HepG2 (cell line): ENCODE results near the gene NR2F1-AS1. TPM values are rescaled to one million over a fixed set of nuclear protein-coding genes. Genes with fewer than 3 reads are reported as not detected.

Experiments used
- ARID5B ChIP-seq: IDR thresholded peaks from 2 replicates; pipeline ENCODE4 v1.4.0; 2020; ENCODE audit warnings: mild to moderate bottlenecking, missing genetic modification reagents
- ATRX ChIP-seq: sonication (generic); formaldehyde crosslinking; IDR thresholded peaks from 2 replicates; pipeline ENCODE4 v1.4.0; 2020; ENCODE audit warnings: missing genetic modification reagents, borderline replicate concordance
- CEBPB ChIP-seq: IDR thresholded peaks from 2 replicates; pipeline ENCODE4 v1.6.1; 2011; ENCODE audit warnings: low read depth, low read length, improper control_type of control experiment, borderline replicate concordance
- CSRNP2 ChIP-seq: sonication (generic); formaldehyde crosslinking; conservative IDR thresholded peaks from 2 replicates; pipeline ENCODE4 v1.8.0; 2022; ENCODE audit warnings: low read depth, missing genetic modification reagents
- EEA1 ChIP-seq: sonication (generic); formaldehyde crosslinking; IDR thresholded peaks from 2 replicates; pipeline ENCODE4 v1.5.1; 2020; ENCODE audit warnings: mild to moderate bottlenecking, missing genetic modification reagents, borderline replicate concordance
- NCOA1 ChIP-seq: sonication (generic); formaldehyde crosslinking; IDR thresholded peaks from 2 replicates; pipeline ENCODE4 v1.9.0; 2021; ENCODE audit warnings: missing genetic modification reagents
- PREB ChIP-seq: sonication (generic); formaldehyde crosslinking; IDR thresholded peaks from 2 replicates; pipeline ENCODE4 v1.4.0; 2020; ENCODE audit warnings: missing genetic modification reagents
- SMC3 ChIP-seq: IDR thresholded peaks from 2 replicates; pipeline ENCODE4 v1.6.1; 2011; ENCODE audit warnings: low read length, improper control_type of control experiment
- YY1 ChIP-seq: IDR thresholded peaks from 2 replicates; pipeline ENCODE4 v1.6.1; 2011; ENCODE audit warnings: low read length, low read depth, moderate library complexity, mild to moderate bottlenecking; ENCODE audit not compliant: insufficient read depth, insufficient replicate concordance
- ZBTB33 ChIP-seq: sonication (generic); formaldehyde crosslinking; IDR thresholded peaks from 2 replicates; pipeline ENCODE4 v1.4.0; 2020; ENCODE audit warnings: missing genetic modification reagents
- ZEB1 ChIP-seq: IDR thresholded peaks from 2 replicates; pipeline ENCODE4 v1.6.1; 2012; ENCODE audit warnings: mild to moderate bottlenecking, low read depth, inconsistent platforms; ENCODE audit not compliant: insufficient replicate concordance
- ZIK1 ChIP-seq: sonication (generic); formaldehyde crosslinking; IDR thresholded peaks from 2 replicates; pipeline ENCODE4 v1.5.0; 2020; ENCODE audit warnings: mild to moderate bottlenecking, low read depth, missing genetic modification reagents, borderline replicate concordance
- ZMAT5 ChIP-seq: sonication (generic); formaldehyde crosslinking; IDR thresholded peaks from 2 replicates; pipeline ENCODE4 v1.5.0; 2020; ENCODE audit warnings: mild to moderate bottlenecking, low read depth, missing genetic modification reagents, borderline replicate concordance
- ZNF281 ChIP-seq: sonication (generic); formaldehyde crosslinking; IDR thresholded peaks from 2 replicates; pipeline ENCODE4 v1.4.0; 2020; ENCODE audit warnings: missing genetic modification reagents, borderline replicate concordance
- ZNF556 ChIP-seq: sonication (generic); formaldehyde crosslinking; IDR thresholded peaks from 2 replicates; pipeline ENCODE4 v1.4.0; 2020; ENCODE audit warnings: mild to moderate bottlenecking, missing genetic modification reagents, borderline replicate concordance
- ZNF572 ChIP-seq: sonication (generic); formaldehyde crosslinking; IDR thresholded peaks from 2 replicates; pipeline ENCODE4 v1.5.1; 2020; ENCODE audit warnings: mild to moderate bottlenecking, missing genetic modification reagents
- polyA plus RNA-seq, 8 experiments: library from polyadenylated mRNA; depleted of rRNA in 3 of 8; stranded (reverse) in 7 of 8; unstranded in 1 of 8; fragments of >200 nt; fragmentation: Illumina TruSeq in 4 of 8; extraction: Trizol in 4 of 8; gene quantifications; 2 replicates each; pipeline versions ENCODE4 v1.2.1 to v1.2.3, GENCODE V29; 2011 to 2016; ENCODE audit warnings: low read depth in 4 of 8, missing spikeins in 1 of 8, mixed read lengths in 1 of 8; ENCODE audit not compliant: insufficient read depth in 1 of 8
- total RNA-seq, 5 experiments: library from RNA; depleted of rRNA; stranded (reverse); fragments of >200 nt; fragmentation: Illumina TruSeq; extraction: Trizol; gene quantifications; 2 replicates each; pipeline ENCODE4 v1.2.3, GENCODE V29; 2016; ENCODE audit warnings: low read depth in 1 of 5

Gene NR2F1-AS1
- total and polyA plus RNA-seq, 2 of the 13 experiments (the other 11 are each of a cell fraction or from before 2014, with no cell fraction given): 2.8 TPM

- TF ChIP-seq ZEB1: no peak
- TF ChIP-seq ZNF556: no peak
- no peak for TF ChIP-seq NCOA1 (CRISPR knock-in tag)
- no peak for TF ChIP-seq ZNF281 (CRISPR knock-in tag)
- TF ChIP-seq ZNF572 (CRISPR knock-in tag): no peak
- TF ChIP-seq ZMAT5 (CRISPR knock-in tag): no peak
- no peak for TF ChIP-seq ZIK1 (CRISPR knock-in tag)
- TF ChIP-seq ATRX (CRISPR knock-in tag): no peak
- no peak for TF ChIP-seq EEA1 (CRISPR knock-in tag)
- no peak for TF ChIP-seq PREB
- no peak for TF ChIP-seq CSRNP2 (CRISPR knock-in tag)
- no peak for TF ChIP-seq YY1
- no peak for TF ChIP-seq CEBPB
- no peak for TF ChIP-seq ARID5B (CRISPR knock-in tag)
- TF ChIP-seq SMC3: no peak
- TF ChIP-seq ZBTB33: peak; percentile 95
These were observed 6.8 kb upstream of the NR2F1-AS1 start (continued) for GRCh38 chr5:93587597-93588351.
